ENCODE data around the gene DNLZ. TPM values are rescaled to one million over a fixed set of nuclear protein-coding genes. Genes with fewer than 3 reads are reported as not detected.

The DNLZ gene
- total and polyA plus RNA-seq, 4 donors, result 2.0 to 7.1 (median 4.5) TPM

DNA sequence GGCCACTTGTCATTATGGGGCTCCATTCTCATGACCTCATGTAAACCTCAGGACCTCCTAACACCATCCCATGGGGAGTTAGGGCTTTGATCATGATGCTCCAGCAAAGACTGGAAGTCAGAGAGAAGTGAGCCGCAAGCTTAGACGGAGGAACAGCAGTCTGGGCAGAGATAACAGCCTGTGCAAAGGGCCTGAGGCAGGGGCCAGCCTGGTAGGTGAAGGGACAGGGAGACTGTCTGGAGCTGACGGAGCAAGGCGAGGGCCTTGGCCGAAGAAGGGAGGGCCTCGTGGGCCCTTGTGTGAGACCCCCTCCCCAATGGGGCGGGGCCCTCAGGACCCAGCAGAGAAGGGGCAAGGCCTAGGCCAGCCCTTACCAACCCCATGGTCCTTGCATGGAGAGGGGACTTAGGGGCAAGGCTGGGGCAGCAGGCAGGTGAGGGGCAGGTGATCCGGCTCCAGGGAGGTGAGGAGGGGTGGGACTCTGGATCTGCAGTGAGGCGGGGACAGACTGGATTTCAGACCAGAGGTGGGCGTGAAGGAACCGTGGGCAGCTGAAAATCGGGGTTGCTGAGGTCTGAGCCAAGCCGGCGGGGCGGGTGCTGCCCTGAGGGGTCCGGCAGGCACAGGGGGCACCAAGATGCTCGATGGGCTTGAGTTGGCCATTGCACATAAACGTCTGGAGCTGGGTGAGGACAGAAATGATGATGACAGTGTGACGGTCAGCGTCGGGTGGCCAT, 18.8 kb downstream of the DNLZ start (continued):
- TF ChIP-seq, protein P1, sequence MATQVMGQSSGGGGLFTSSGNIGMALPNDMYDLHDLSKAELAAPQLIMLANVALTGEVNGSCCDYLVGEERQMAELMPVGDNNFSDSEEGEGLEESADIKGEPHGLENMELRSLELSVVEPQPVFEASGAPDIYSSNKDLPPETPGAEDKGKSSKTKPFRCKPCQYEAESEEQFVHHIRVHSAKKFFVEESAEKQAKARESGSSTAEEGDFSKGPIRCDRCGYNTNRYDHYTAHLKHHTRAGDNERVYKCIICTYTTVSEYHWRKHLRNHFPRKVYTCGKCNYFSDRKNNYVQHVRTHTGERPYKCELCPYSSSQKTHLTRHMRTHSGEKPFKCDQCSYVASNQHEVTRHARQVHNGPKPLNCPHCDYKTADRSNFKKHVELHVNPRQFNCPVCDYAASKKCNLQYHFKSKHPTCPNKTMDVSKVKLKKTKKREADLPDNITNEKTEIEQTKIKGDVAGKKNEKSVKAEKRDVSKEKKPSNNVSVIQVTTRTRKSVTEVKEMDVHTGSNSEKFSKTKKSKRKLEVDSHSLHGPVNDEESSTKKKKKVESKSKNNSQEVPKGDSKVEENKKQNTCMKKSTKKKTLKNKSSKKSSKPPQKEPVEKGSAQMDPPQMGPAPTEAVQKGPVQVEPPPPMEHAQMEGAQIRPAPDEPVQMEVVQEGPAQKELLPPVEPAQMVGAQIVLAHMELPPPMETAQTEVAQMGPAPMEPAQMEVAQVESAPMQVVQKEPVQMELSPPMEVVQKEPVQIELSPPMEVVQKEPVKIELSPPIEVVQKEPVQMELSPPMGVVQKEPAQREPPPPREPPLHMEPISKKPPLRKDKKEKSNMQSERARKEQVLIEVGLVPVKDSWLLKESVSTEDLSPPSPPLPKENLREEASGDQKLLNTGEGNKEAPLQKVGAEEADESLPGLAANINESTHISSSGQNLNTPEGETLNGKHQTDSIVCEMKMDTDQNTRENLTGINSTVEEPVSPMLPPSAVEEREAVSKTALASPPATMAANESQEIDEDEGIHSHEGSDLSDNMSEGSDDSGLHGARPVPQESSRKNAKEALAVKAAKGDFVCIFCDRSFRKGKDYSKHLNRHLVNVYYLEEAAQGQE (IDR thresholded peaks at IDR 0.05), result no peak
- TF ChIP-seq TAF1 (conservative IDR thresholded peaks at IDR 0.05) (no peak), FOXA1 (IDR thresholded peaks at IDR 0.05) (no peak), FOXA2 (IDR thresholded peaks at IDR 0.05) (no peak), YY1 (IDR thresholded peaks at IDR 0.05) (no peak)
- TF ChIP-seq, protein P2, sequence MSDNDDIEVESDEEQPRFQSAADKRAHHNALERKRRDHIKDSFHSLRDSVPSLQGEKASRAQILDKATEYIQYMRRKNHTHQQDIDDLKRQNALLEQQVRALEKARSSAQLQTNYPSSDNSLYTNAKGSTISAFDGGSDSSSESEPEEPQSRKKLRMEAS (IDR thresholded peaks at IDR 0.05), result no peak
- TF ChIP-seq, protein P3, sequence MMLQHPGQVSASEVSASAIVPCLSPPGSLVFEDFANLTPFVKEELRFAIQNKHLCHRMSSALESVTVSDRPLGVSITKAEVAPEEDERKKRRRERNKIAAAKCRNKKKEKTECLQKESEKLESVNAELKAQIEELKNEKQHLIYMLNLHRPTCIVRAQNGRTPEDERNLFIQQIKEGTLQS (IDR thresholded peaks at IDR 0.05), result no peak

DNA sequence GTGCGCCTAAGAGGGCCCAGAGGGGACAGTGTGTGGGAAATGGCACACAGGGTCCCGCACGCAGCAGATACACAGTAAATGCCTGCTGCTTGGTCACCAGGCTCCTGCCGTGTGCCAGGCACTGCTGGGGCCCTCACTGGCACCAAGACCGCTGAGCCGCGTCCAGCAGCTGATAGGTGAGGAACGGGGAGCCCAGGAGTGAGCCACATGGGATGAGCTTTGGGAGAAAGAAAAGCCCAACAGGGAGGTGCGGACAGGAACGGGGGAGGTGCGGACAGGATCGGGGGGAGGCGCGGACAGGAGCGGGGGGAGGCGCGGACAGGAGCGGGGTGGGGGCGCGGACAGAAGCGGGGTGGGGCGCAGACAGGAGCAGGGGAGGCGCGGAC, 19.7 kb downstream of the DNLZ start:
- 95% methylated on average over 24 of the region's 24 CpGs for WGBS
- H3K4me1 ChIP-seq (ENCODE audit: control insufficient read depth in 4 of 4, insufficient read depth in 4 of 4, low read length in 3 of 4), result peaks cover 0 to 11% (median 6%) of the 10 kb centered on the region in 4 donors

DNA sequence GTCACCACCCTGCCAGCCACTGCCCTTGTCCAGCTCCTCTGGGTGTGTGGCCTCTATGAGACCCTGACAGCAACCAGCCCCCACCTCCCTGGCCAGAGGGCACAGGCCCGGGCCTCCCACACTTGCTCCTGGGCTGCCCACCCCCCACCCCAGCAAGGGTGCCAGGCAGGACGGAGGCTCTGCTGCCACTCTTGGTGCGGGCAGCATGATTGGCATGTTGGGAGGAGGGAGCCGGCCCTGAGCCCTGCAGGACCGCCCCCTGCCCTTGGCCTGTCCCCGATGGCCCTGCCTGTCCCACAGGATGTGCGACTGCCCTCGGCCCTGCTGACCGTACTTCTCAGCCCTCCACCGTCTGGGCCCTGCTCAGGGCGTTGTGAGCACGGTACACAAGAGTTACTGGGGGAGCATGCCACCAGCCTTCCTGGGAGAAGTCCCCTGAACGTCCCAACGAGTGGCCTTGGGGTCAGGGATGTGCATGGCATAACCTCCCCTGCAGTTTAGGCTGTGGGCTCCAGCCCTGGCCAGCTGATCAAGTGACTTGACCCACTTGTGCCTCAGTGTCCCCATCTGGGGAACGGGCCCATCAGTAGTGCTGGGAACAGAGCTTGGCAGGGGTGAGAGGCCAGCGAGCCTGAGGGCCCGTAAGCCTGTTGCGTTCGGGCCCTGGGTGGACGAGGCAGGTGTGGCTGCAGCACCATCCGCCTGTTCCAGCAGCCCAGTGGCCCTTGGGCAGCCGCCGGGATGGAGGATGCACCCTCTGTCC, 20.2 kb downstream of the DNLZ start:
- no peak overlapping the region for H3K27ac ChIP-seq (ENCODE audit: low read depth in 1 of 2, low read length in 2 of 2)
- no peak for TF ChIP-seq HNF4G (IDR thresholded peaks at IDR 0.05)
- TF ChIP-seq, protein P4, sequence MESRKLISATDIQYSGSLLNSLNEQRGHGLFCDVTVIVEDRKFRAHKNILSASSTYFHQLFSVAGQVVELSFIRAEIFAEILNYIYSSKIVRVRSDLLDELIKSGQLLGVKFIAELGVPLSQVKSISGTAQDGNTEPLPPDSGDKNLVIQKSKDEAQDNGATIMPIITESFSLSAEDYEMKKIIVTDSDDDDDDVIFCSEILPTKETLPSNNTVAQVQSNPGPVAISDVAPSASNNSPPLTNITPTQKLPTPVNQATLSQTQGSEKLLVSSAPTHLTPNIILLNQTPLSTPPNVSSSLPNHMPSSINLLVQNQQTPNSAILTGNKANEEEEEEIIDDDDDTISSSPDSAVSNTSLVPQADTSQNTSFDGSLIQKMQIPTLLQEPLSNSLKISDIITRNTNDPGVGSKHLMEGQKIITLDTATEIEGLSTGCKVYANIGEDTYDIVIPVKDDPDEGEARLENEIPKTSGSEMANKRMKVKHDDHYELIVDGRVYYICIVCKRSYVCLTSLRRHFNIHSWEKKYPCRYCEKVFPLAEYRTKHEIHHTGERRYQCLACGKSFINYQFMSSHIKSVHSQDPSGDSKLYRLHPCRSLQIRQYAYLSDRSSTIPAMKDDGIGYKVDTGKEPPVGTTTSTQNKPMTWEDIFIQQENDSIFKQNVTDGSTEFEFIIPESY (IDR thresholded peaks at IDR 0.05), result no peak
- no peak for TF ChIP-seq RXRA (IDR thresholded peaks at IDR 0.05)
- no peak for TF ChIP-seq GABPA (IDR thresholded peaks at IDR 0.05 in 1 of 2, conservative IDR thresholded peaks at IDR 0.05 in 1 of 2)
- TF ChIP-seq, protein P2 (IDR thresholded peaks at IDR 0.05), result no peak
- no peak for TF ChIP-seq EGR1 (IDR thresholded peaks at IDR 0.05; ENCODE audit: low read depth in 2 of 2)
- no peak for TF ChIP-seq YY1 (IDR thresholded peaks at IDR 0.05)
- no peak for TF ChIP-seq JUND (IDR thresholded peaks at IDR 0.05)
- H3K4me1 ChIP-seq (ENCODE audit: control insufficient read depth in 4 of 4, insufficient read depth in 4 of 4, low read length in 3 of 4), result peaks cover 0 to 11% (median 6%) of the 10 kb centered on the region in 4 donors
- H3K27me3 ChIP-seq (ENCODE audit: control insufficient read depth in 4 of 4, insufficient read depth in 4 of 4, low read length in 3 of 4), result no peaks in the 10 kb centered on the region
- no peak overlapping the region for H3K4me3 ChIP-seq (ENCODE audit: low read depth in 1 of 3, low read length in 3 of 3)
- no peak for DNase-seq (ENCODE audit: low spot score)
- no peak overlapping the region for H3K9ac ChIP-seq (ENCODE audit: low read depth in 1 of 2, low read length in 2 of 2)
- H3K9me3 ChIP-seq (ENCODE audit: control insufficient read depth in 4 of 4, low read length in 3 of 4), result no peaks in the 10 kb centered on the region
- 73% methylated on average over 23 of the region's 23 CpGs for WGBS
- H3K36me3 ChIP-seq (ENCODE audit: control insufficient read depth in 4 of 4, insufficient read depth in 3 of 4, low read depth in 1 of 4, low read length in 3 of 4), result no peaks in the 10 kb centered on the region

More for the DNA sequence above, 19.7 kb downstream of the DNLZ start:
- TF ChIP-seq, protein P4 (IDR thresholded peaks at IDR 0.05), result no peak
- TF ChIP-seq YY1 (IDR thresholded peaks at IDR 0.05) (no peak), HNF4G (IDR thresholded peaks at IDR 0.05) (no peak), HNF4A (conservative IDR thresholded peaks at IDR 0.05) (no peak), TAF1 (conservative IDR thresholded peaks at IDR 0.05) (no peak)
- TF ChIP-seq, protein P3 (IDR thresholded peaks at IDR 0.05), result no peak
- H3K4me3 ChIP-seq (ENCODE audit: low read depth in 1 of 3, low read length in 3 of 3), result no peak overlapping the region
- no peak for DNase-seq (ENCODE audit: low spot score)
- H3K27me3 ChIP-seq (ENCODE audit: control insufficient read depth in 4 of 4, insufficient read depth in 4 of 4, low read length in 3 of 4), result no peaks in the 10 kb centered on the region
- no peak overlapping the region for H3K9ac ChIP-seq (ENCODE audit: low read depth in 1 of 2, low read length in 2 of 2)
- no peaks in the 10 kb centered on the region for H3K36me3 ChIP-seq (ENCODE audit: control insufficient read depth in 4 of 4, insufficient read depth in 3 of 4, low read depth in 1 of 4, low read length in 3 of 4)
- no peak overlapping the region for H3K27ac ChIP-seq (ENCODE audit: low read depth in 1 of 2, low read length in 2 of 2)
- H3K9me3 ChIP-seq (ENCODE audit: control insufficient read depth in 4 of 4, low read length in 3 of 4), result no peaks in the 10 kb centered on the region
